ENCODE data around the gene CANT1.
"Not testable (repeated sequence)": the region's sequence is repeated elsewhere in the genome, so short reads cannot be mapped to it uniquely, and the experiment has no call there.

The CANT1 gene

DNA sequence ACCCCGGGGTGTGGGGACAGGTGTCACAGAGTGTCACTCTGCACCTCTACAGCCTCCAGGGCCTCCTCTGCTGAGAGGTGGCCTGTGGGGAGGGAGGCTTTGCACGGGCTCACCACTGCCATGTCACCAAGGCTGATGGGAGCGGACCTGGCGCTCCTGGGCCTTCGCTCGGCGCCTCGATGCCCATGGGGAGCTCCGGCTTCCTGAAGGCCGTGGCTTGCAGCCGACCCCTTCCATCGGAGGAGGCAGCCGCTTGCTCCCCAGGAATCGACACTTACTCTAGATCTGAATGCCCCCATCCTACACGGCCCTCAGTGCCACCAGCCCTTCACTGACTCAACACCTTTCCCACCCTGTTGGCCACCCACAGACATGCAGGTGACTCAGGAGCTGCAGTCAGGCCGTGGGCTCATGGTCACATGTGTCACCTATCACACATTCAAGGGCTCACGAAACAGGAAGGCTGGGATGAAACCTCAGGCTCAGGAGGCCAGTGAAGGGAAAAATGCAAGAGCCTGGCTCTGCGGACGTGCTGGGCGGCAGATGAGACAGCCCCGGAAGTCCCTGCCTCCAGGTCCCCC lies 41.7 kb downstream of the CANT1 start:
- H3K4me1 Mint-ChIP-seq, result peaks cover 26 to 28% of the 10 kb centered on the region in 2 donors
- H3K4me3 Mint-ChIP-seq, result no peak overlapping the region
- H3K27ac Mint-ChIP-seq, result no peak overlapping the region
- no peaks in the 10 kb centered on the region for H3K9me3 Mint-ChIP-seq
- ATAC-seq (replicated peaks) (no peak), DNase-seq (no peak)
- no peaks in the 10 kb centered on the region for H3K36me3 Mint-ChIP-seq
- peaks cover 0 to 6% of the 10 kb centered on the region in 2 donors for H3K27me3 Mint-ChIP-seq

DNA sequence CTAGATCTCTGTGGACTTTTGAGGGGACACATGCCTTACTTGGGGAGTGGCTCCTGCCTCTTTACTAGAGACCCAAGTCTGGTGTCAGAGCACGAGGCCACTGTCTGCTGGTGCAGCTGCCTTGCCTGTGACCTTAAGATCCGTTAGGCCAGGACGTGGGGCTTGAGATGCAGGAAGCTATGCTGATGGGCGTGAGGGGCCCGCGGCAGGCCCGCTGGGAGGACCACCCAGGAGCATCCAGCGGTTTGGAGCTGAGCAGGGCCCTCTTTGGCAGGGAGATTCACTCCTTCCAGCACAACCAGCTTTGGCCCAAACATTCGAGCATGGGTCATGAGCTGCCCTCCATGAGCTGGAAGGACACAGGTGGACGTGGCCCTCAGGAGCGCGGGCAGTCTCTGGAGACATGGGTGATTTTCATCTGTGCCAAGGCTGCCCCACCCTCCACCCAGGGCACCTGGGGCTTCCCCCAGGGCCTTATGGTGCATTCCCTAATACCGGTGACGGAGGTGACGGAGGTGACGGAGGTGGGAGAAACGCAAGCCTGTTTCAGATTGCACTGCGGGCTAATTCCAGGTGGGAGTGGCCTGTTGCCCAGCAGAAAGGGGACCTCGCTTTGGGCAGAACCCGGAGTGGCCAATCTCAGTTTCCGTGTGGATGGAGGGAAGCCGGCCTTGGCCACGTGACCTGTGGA lies 42.5 kb downstream of the CANT1 start:
- ATAC-seq (replicated peaks) (no peak), DNase-seq (no peak)
- Mint-ChIP-seq H3K36me3 (no peaks in the 10 kb centered on the region), H3K9me3 (no peaks in the 10 kb centered on the region), H3K4me1 (peaks cover 26 to 28% of the 10 kb centered on the region in 2 donors), H3K27ac (peak overlapping the region; percentile 42), H3K27me3 (peaks cover 0 to 6% of the 10 kb centered on the region in 2 donors), H3K4me3 (no peak overlapping the region)

DNA sequence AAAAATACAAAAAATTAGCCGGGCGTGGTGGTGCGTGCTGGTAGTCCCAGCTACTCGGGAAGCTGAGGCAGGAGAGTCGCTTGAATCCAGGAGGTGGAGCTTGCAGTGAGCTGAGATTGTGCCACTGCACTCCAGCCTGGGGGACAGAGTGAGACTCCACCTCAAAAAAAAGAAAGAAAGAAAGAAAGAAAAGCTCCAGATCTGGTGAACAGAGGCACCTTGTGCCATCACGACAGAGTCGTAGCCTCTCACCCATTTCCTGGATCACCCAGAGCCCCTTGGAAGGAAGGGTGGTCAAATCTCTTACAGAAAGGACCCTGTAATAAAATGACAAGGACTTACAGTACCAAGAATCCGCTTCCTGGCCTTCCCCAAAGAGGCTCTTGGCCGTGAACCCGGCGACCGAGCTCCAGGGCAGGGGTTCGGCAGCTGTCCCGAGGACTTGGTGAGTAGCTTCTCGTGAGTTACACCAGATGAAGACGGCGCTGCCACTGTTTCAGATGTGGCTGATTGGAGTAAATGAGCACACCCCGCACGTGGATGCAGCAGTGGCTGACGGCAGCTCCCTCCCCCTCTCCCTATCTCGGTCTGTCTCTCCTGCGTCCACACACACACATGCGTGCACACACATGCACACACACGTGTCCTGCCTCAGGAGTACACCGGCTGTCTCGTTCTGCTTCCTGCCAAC lies 43.3 kb downstream of the CANT1 start:
- Mint-ChIP-seq H3K4me3 (no peak overlapping the region), H3K27ac (no peak overlapping the region)

DNA sequence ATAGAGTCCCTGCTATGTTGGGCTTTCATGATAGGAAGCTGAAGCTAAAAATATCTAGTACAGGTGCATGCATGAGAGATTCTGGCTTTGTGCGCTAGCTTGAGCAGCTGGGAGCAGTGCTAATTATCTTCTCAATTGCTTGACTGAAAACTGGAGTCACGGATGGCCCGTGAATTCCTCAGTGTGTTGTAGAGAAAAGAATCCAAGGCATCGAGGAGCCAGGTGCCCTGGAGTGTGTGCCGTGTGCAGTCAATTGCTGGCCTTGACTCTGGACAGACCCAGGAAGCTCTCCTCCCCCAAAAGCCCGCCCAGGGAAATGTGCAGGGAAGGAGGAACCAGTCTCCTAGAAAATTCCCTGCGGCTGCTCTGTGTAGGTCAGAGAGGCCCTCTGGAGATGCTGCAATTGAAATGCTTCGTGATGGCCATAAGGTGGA lies 44.1 kb downstream of the CANT1 start:
- no peaks in the 10 kb centered on the region for H3K27me3 Mint-ChIP-seq
- no peaks in the 10 kb centered on the region for H3K9me3 Mint-ChIP-seq
- no peak overlapping the region for H3K4me3 Mint-ChIP-seq
- DNase-seq (no peak), ATAC-seq (replicated peaks) (no peak)
- no peak overlapping the region for H3K27ac Mint-ChIP-seq
- H3K4me1 Mint-ChIP-seq, result peaks cover 18 to 20% of the 10 kb centered on the region in 2 donors
- no peaks in the 10 kb centered on the region for H3K36me3 Mint-ChIP-seq

More for the DNA sequence above, 43.3 kb downstream of the CANT1 start:
- H3K4me1 Mint-ChIP-seq, result peaks cover 21 to 24% of the 10 kb centered on the region in 2 donors
- no peaks in the 10 kb centered on the region for H3K9me3 Mint-ChIP-seq
- peaks cover 0 to 3% of the 10 kb centered on the region in 2 donors for H3K27me3 Mint-ChIP-seq
- no peaks in the 10 kb centered on the region for H3K36me3 Mint-ChIP-seq
- no peak for DNase-seq
- ATAC-seq (replicated peaks), result no peak

DNA sequence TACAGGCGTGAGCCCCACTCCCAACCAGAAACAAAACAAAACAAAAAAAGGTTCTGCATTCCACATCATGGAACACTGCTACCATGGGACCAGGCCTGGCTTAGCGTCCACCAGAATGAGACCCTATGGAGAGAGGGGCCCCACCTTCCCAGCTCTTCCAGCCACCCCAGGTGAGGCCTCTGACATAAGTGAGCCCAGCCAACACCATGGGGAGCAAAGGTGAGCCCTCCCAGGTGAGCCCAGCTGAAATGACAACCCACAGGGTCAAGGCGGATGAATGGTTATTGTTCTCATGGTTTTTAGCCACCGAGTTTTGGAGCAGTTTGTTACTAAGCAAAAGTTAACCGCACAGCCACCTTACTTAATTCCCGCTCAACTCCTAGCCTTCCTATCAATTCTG lies 46.2 kb downstream of the CANT1 start:
- H3K27me3 Mint-ChIP-seq, result no peaks in the 10 kb centered on the region
- DNase-seq (no peak), ATAC-seq (replicated peaks) (no peak)
- no peaks in the 10 kb centered on the region for H3K9me3 Mint-ChIP-seq
- peaks cover 18 to 20% of the 10 kb centered on the region in 2 donors for H3K4me1 Mint-ChIP-seq
- no peaks in the 10 kb centered on the region for H3K36me3 Mint-ChIP-seq
- no peak overlapping the region for H3K4me3 Mint-ChIP-seq
- no peak overlapping the region for H3K27ac Mint-ChIP-seq

DNA sequence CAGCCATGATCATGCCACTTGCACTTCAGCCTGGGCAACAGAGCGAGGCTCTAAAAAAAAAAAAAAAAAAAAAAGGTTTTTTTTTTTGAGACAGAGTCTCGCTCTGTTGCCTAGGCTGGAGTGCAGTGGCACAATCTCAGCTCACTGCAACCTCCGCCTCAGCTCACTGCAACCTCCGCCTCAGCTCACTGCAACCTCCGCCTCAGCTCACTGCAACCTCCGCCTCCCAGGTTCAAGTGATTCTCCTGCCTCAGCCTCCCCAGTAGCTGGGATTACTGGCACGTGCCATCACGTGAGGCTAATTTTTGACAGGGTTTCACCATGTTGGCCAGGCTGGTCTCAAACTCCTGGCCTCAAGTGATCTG lies 46.6 kb downstream of the CANT1 start:
- H3K9me3 Mint-ChIP-seq; H3K27me3 Mint-ChIP-seq; ATAC-seq (replicated peaks); H3K27ac Mint-ChIP-seq; DNase-seq; H3K36me3 Mint-ChIP-seq; H3K4me3 Mint-ChIP-seq: not testable (repeated sequence)
- peaks cover 18 to 20% of the 10 kb centered on the region in 2 donors for H3K4me1 Mint-ChIP-seq

DNA sequence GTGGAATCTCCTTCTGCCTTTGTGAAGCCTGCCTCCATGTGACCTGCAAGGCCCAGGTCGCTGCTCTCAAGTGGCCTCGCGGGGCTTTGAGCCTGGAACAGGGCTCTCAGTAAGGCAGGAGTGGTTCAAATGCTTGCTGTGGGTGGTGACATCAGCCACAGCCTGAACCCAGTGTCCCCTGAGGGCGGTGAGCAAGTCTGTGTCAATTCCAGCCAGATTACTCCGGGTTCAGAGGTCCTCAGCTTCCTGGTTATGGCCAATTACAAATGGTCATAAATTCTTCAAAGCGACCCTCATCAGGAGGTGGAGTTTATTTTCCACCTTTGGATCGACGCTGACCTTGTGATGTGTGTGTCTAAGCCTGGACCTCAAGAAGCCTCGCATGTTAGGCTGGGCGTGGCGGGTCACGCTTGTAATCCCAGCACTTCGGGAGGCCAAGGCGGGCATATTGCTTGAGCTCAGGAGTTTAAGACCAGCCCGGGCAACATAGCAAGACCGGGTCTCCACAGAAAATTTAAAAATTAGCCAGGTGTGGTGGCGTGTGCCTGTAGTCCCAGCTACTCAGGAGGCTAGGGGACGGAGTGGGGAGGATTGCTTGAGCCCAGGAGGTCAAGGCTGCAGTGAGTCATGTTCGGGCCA lies 47.1 kb downstream of the CANT1 start:
- Mint-ChIP-seq H3K4me1 (peaks cover 18 to 20% of the 10 kb centered on the region in 2 donors), H3K27ac (no peak overlapping the region), H3K36me3 (no peaks in the 10 kb centered on the region), H3K9me3 (no peaks in the 10 kb centered on the region), H3K27me3 (no peaks in the 10 kb centered on the region), H3K4me3 (no peak overlapping the region)
- DNase-seq (no peak), ATAC-seq (replicated peaks) (no peak)

DNA sequence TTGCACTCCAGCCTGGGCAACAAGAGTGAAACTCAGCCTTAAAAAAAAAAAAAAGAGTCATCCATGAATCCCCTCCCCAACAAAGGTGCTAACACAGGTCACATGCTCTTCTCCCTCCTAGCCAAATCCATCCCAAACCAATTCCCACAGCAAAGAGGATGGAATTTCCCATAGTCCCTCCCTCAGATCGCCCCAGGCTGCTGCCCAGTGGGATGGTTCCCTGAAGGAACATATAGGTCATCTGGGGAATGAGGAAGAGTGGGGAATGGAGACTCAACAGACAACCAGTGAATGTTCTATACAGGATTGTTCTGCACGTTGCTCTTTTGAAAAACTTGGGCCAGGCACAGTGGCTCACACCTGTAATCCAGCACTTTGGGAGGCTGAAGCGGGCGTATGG lies 48.0 kb downstream of the CANT1 start:
- Mint-ChIP-seq H3K27me3 (no peaks in the 10 kb centered on the region), H3K27ac (no peak overlapping the region), H3K4me3 (no peak overlapping the region), H3K9me3 (no peaks in the 10 kb centered on the region), H3K36me3 (no peaks in the 10 kb centered on the region), H3K4me1 (peaks cover 16 to 20% of the 10 kb centered on the region in 2 donors)
- ATAC-seq (replicated peaks) (no peak), DNase-seq (no peak)

DNA sequence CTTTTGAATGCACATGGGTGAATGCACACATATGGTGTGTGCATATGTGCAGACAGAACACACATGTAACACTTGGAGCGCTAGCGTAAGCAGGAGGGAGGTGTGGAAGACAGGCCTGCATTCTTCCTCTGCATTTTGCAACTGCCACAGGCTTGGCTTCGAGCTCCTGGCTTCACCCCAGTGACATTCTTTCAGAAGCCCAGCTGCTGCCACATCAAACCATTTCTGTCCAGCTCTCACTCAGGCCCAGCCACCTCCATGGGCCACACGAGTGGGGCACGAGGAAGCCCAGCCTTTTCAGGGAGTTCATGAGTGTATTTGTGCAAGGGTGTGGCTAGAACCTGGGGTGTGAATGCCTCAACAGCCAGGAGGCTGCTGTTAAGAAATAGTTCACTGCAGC lies 48.6 kb downstream of the CANT1 start:
- H3K27me3 Mint-ChIP-seq, result no peaks in the 10 kb centered on the region
- H3K4me3 Mint-ChIP-seq, result no peak overlapping the region

DNA sequence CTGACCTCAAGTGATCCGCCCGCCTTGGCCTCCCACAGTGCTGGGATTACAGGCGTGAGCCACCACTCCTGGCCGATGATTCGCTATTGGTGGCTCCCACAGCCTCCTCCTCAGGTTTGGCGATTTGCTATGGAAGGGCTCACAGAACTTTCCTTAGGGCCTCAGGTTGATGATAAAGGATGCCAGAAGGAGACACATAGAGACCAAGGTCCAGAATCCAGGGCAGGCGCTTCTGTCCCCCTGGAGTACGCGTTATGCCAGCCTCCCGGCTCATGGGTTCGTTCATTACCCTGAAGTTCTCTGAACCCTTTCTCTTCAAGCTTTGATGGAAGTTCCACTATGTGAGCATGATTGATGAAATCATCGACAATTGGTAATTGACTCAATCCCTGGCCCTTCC lies 49.8 kb downstream of the CANT1 start:
- H3K9me3 Mint-ChIP-seq, result no peaks in the 10 kb centered on the region

More for the DNA sequence above, 48.6 kb downstream of the CANT1 start:
- Mint-ChIP-seq H3K9me3 (no peaks in the 10 kb centered on the region), H3K4me1 (peaks cover 11 to 16% of the 10 kb centered on the region in 2 donors), H3K36me3 (no peaks in the 10 kb centered on the region), H3K27ac (no peak overlapping the region)
- DNase-seq, result no peak
- ATAC-seq (replicated peaks), result no peak

DNA sequence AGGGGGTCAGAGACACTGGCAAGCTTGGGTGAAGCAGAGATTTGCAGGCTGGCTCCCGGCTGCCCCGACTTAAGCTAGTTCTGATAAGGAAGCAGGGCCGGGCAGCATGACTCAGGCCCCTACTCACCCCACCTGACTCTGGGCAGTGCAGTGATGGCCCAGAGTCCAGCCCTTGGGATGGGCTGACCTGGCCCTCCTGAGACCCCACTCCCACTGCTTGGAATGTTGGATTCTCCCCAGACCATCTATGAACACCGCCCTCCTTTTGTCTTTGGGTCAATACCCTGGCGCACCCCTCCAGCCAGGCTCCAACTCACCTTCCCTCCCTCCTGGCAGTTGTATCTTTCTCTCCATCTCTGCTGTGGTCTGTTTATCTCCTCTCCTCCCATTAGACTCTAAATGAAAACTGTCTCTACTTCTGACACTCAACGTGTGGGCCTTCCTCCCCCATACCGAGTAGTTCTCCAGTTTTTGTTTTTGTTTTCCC lies 50.9 kb downstream of the CANT1 start:
- peaks cover 2 to 4% of the 10 kb centered on the region in 2 donors for H3K4me1 Mint-ChIP-seq
- H3K9me3 Mint-ChIP-seq, result no peaks in the 10 kb centered on the region
- no peak overlapping the region for H3K4me3 Mint-ChIP-seq
- no peak for DNase-seq
- H3K27ac Mint-ChIP-seq, result no peak overlapping the region
- ATAC-seq (replicated peaks), result no peak
- peaks cover 0 to 7% of the 10 kb centered on the region in 2 donors for H3K27me3 Mint-ChIP-seq
- H3K36me3 Mint-ChIP-seq, result no peaks in the 10 kb centered on the region

More for the DNA sequence above, 49.8 kb downstream of the CANT1 start:
- Mint-ChIP-seq H3K4me3 (no peak overlapping the region), H3K27ac (no peak overlapping the region), H3K4me1 (peaks cover 4 to 9% of the 10 kb centered on the region in 2 donors), H3K36me3 (no peaks in the 10 kb centered on the region), H3K27me3 (peaks cover 0 to under 1% of the 10 kb centered on the region in 2 donors)
- ATAC-seq (replicated peaks) (no peak), DNase-seq (no peak)

DNA sequence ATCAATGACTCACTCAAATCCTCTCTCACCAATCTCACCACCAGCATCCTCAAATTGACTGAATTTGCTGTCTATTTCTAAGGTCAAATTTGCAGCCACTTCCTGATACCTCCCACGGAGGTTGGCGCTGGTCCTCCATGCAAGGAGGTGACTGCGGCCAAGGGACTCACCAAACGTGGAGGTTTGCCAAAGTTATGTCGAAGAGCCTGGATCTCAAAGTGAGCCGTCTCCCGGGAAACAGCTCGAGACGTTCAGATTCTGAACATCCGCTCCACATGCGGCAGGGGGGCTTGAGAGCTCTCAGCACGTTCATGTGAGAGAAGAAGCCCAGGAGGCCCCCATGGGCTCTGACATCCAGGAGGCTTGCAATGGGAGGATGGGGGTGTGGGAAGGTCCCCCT lies 52.4 kb downstream of the CANT1 start:
- H3K4me3 Mint-ChIP-seq, result no peak overlapping the region
- H3K36me3 Mint-ChIP-seq, result no peaks in the 10 kb centered on the region
- H3K27me3 Mint-ChIP-seq, result peaks cover 0 to 7% of the 10 kb centered on the region in 2 donors
- peak overlapping the region; percentile 28 for H3K27ac Mint-ChIP-seq
- ATAC-seq (replicated peaks) (no peak), DNase-seq (no peak)
- peaks cover 2 to 6% of the 10 kb centered on the region in 2 donors for H3K4me1 Mint-ChIP-seq
- H3K9me3 Mint-ChIP-seq, result no peaks in the 10 kb centered on the region

DNA sequence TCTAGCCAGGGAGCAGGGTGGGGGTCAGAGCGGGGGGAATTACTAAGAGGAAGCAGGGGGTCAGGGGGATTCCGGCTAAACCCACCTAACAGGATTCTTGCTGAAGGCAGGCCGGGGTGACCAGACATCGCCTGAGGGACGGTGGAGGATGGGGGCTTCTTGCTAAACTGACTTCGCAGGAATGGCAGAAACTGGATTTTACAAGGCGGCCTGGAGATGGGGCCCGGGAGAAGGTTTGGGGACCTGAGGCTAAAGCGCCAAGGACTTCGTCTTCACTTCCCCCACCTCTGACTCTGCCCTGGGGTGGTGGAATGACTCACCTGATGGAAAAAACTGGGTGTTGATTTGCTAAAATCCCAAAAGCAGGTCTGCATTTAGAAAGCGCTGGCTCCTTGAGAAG lies 53.3 kb downstream of the CANT1 start:
- ATAC-seq (replicated peaks) (no peak), DNase-seq (no peak)
- peaks cover 0 to 1% of the 10 kb centered on the region in 2 donors for H3K36me3 Mint-ChIP-seq
- peaks cover 0 to 7% of the 10 kb centered on the region in 2 donors for H3K27me3 Mint-ChIP-seq
- peaks cover 2 to 9% of the 10 kb centered on the region in 2 donors for H3K4me1 Mint-ChIP-seq
- H3K4me3 Mint-ChIP-seq, result no peak overlapping the region
- no peak overlapping the region for H3K27ac Mint-ChIP-seq
- H3K9me3 Mint-ChIP-seq, result peaks cover under 1% of the 10 kb centered on the region in 2 donors

DNA sequence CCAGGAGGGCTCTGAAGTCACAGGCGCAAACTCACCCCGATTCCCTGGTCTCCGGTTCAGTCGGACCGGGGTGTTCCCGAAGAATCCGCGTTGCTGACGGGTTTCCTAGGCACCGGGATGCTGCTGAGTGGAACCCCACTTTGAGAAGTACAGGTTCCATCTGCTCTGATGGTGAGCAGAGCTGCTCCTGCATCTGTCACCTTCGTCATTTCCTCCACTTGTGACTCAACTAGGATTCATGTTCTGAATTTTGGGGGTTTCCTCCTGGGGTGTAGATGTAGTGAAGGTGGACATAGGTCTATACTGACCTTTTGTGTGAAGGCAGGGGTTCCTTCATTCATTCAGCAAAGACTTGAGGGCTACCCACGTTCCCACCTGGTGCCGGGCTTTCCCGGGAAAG lies 54.9 kb downstream of the CANT1 start:
- Mint-ChIP-seq H3K27me3 (peaks cover 0 to 7% of the 10 kb centered on the region in 2 donors), H3K4me3 (no peak overlapping the region), H3K9me3 (peaks cover 9 to 12% of the 10 kb centered on the region in 2 donors), H3K36me3 (peaks cover 0 to 4% of the 10 kb centered on the region in 2 donors), H3K27ac (no peak overlapping the region), H3K4me1 (peaks cover 2 to 9% of the 10 kb centered on the region in 2 donors)
- ATAC-seq (replicated peaks) (peak in 1 of 2 donors; percentile 71), DNase-seq (no peak)
